ENCODE measurements around the gene NATD1. TPM values are rescaled to one million over a fixed set of nuclear protein-coding genes. Genes with fewer than 3 reads are reported as not detected.
A peak's percentile ranks its signal among the peaks of the same experiment; 100 is the strongest.

NATD1 gene
- polyA plus RNA-seq (2013, experiment 1 of 2): 11.2 TPM
- 9.6 TPM for polyA plus RNA-seq (2013, experiment 2 of 2)

GRCh38 chr17:21252796-21253645 lies at the start of gene NATD1:
Gene NATD1 (minus strand): TSS chr17:21253410. CDS start chr17:21253264, 146 bp downstream.
- no peaks in the 10 kb centered on the region for H3K36me3 ChIP-seq (ENCODE audit: control insufficient read depth, insufficient read depth, low read length)
- H3K4me1 ChIP-seq (ENCODE audit: control insufficient read depth, insufficient read depth, low read length, poor library complexity, severe bottlenecking): peaks cover 10% of the 10 kb centered on the region
- H3K4me3 ChIP-seq (ENCODE audit: extremely low read depth, insufficient read depth, low read length, poor library complexity, severe bottlenecking): peak within 1 kb of the TSS; percentile 41
- no peaks in the 10 kb centered on the region for H3K9me3 ChIP-seq (ENCODE audit: control insufficient read depth, low read length)
- H3K27ac ChIP-seq (ENCODE audit: low read depth, low read length, severe bottlenecking): peak within 1 kb of the TSS; percentile 23
- WGBS, 2 experiments (ENCODE audit: insufficient coverage in 2 of 2): 0% methylated on average over 55 to 75 of the region's 117 CpGs

GRCh38 chr17:21301593-21302550 lies 48.7 kb upstream of the NATD1 start:
- H3K27ac ChIP-seq (ENCODE audit: low read depth, low read length, severe bottlenecking): no peak overlapping the region
- no peaks in the 10 kb centered on the region for H3K9me3 ChIP-seq (ENCODE audit: control insufficient read depth, low read length)
- 76 to 78% methylated on average over 16 to 19 of the region's 19 CpGs for WGBS, 2 experiments (ENCODE audit: insufficient coverage in 2 of 2)

GRCh38 chr17:21300601-21301571 lies 47.7 kb upstream of the NATD1 start:
- H3K9me3 ChIP-seq (ENCODE audit: control insufficient read depth, low read length): no peaks in the 10 kb centered on the region
- H3K4me1 ChIP-seq (ENCODE audit: control insufficient read depth, insufficient read depth, low read length, poor library complexity, severe bottlenecking): no peaks in the 10 kb centered on the region
- no peak overlapping the region for H3K4me3 ChIP-seq (ENCODE audit: extremely low read depth, insufficient read depth, low read length, poor library complexity, severe bottlenecking)
- 73 to 75% methylated on average over 31 of the region's 31 CpGs for WGBS, 2 experiments (ENCODE audit: insufficient coverage in 2 of 2)
- peaks cover 64% of the 10 kb centered on the region for H3K36me3 ChIP-seq (ENCODE audit: control insufficient read depth, insufficient read depth, low read length)
- no peak overlapping the region for H3K27ac ChIP-seq (ENCODE audit: low read depth, low read length, severe bottlenecking)

More at GRCh38 chr17:21301593-21302550, 48.7 kb upstream of the NATD1 start:
- Histone ChIP-seq H3K4me3 (ENCODE audit: extremely low read depth, insufficient read depth, low read length, poor library complexity, severe bottlenecking) (no peak overlapping the region), H3K36me3 (ENCODE audit: control insufficient read depth, insufficient read depth, low read length) (peaks cover 64% of the 10 kb centered on the region), H3K4me1 (ENCODE audit: control insufficient read depth, insufficient read depth, low read length, poor library complexity, severe bottlenecking) (no peaks in the 10 kb centered on the region)

GRCh38 chr17:21299981-21300600 lies 46.9 kb upstream of the NATD1 start:
- no peaks in the 10 kb centered on the region for H3K4me1 ChIP-seq (ENCODE audit: control insufficient read depth, insufficient read depth, low read length, poor library complexity, severe bottlenecking)
- H3K27ac ChIP-seq (ENCODE audit: low read depth, low read length, severe bottlenecking): no peak overlapping the region
- H3K36me3 ChIP-seq (ENCODE audit: control insufficient read depth, insufficient read depth, low read length): peaks cover 64% of the 10 kb centered on the region
- WGBS, 2 experiments (ENCODE audit: insufficient coverage in 2 of 2): 68 to 69% methylated on average over 7 of the region's 7 CpGs
- no peak overlapping the region for H3K4me3 ChIP-seq (ENCODE audit: extremely low read depth, insufficient read depth, low read length, poor library complexity, severe bottlenecking)
- H3K9me3 ChIP-seq (ENCODE audit: control insufficient read depth, low read length): no peaks in the 10 kb centered on the region

- H3K9me3 ChIP-seq (ENCODE audit: control insufficient read depth, low read length): no peaks in the 10 kb centered on the region
- 62 to 67% methylated on average over 12 to 13 of the region's 13 CpGs for WGBS, 2 experiments (ENCODE audit: insufficient coverage in 2 of 2)
- no peaks in the 10 kb centered on the region for H3K4me1 ChIP-seq (ENCODE audit: control insufficient read depth, insufficient read depth, low read length, poor library complexity, severe bottlenecking)
- H3K36me3 ChIP-seq (ENCODE audit: control insufficient read depth, insufficient read depth, low read length): peaks cover 57% of the 10 kb centered on the region
- no peak overlapping the region for H3K4me3 ChIP-seq (ENCODE audit: extremely low read depth, insufficient read depth, low read length, poor library complexity, severe bottlenecking)
- H3K27ac ChIP-seq (ENCODE audit: low read depth, low read length, severe bottlenecking): no peak overlapping the region
These were observed 45.8 kb upstream of the NATD1 start for GRCh38 chr17:21298983-21299519.

GRCh38 chr17:21298056-21298982 lies 45.1 kb upstream of the NATD1 start:
- no peaks in the 10 kb centered on the region for H3K9me3 ChIP-seq (ENCODE audit: control insufficient read depth, low read length)
- H3K27ac ChIP-seq (ENCODE audit: low read depth, low read length, severe bottlenecking): no peak overlapping the region
- WGBS, 2 experiments (ENCODE audit: insufficient coverage in 2 of 2): 76 to 82% methylated on average over 21 to 22 of the region's 22 CpGs
- H3K36me3 ChIP-seq (ENCODE audit: control insufficient read depth, insufficient read depth, low read length): peaks cover 50% of the 10 kb centered on the region
- H3K4me1 ChIP-seq (ENCODE audit: control insufficient read depth, insufficient read depth, low read length, poor library complexity, severe bottlenecking): no peaks in the 10 kb centered on the region
- H3K4me3 ChIP-seq (ENCODE audit: extremely low read depth, insufficient read depth, low read length, poor library complexity, severe bottlenecking): no peak overlapping the region

GRCh38 chr17:21297597-21297996 lies 44.4 kb upstream of the NATD1 start:
- Histone ChIP-seq H3K9me3 (ENCODE audit: control insufficient read depth, low read length) (no peaks in the 10 kb centered on the region), H3K36me3 (ENCODE audit: control insufficient read depth, insufficient read depth, low read length) (peaks cover 43% of the 10 kb centered on the region), H3K4me3 (ENCODE audit: extremely low read depth, insufficient read depth, low read length, poor library complexity, severe bottlenecking) (no peak overlapping the region), H3K4me1 (ENCODE audit: control insufficient read depth, insufficient read depth, low read length, poor library complexity, severe bottlenecking) (no peaks in the 10 kb centered on the region), H3K27ac (ENCODE audit: low read depth, low read length, severe bottlenecking) (no peak overlapping the region)
- WGBS, 2 experiments (ENCODE audit: insufficient coverage in 2 of 2): 60 to 70% methylated on average over 10 of the region's 10 CpGs

- Histone ChIP-seq H3K4me1 (ENCODE audit: control insufficient read depth, insufficient read depth, low read length, poor library complexity, severe bottlenecking) (no peaks in the 10 kb centered on the region), H3K4me3 (ENCODE audit: extremely low read depth, insufficient read depth, low read length, poor library complexity, severe bottlenecking) (no peak overlapping the region), H3K36me3 (ENCODE audit: control insufficient read depth, insufficient read depth, low read length) (peaks cover 41% of the 10 kb centered on the region), H3K9me3 (ENCODE audit: control insufficient read depth, low read length) (no peaks in the 10 kb centered on the region), H3K27ac (ENCODE audit: low read depth, low read length, severe bottlenecking) (no peak overlapping the region)
- 81% methylated on average over 10 of the region's 10 CpGs for WGBS, 2 experiments (ENCODE audit: insufficient coverage in 2 of 2)
These were observed 43.9 kb upstream of the NATD1 start for GRCh38 chr17:21297026-21297520.
